ENCODE measurements around the gene CDK1. TPM values are rescaled to one million over a fixed set of nuclear protein-coding genes. Genes with fewer than 3 reads are reported as not detected.

Gene CDK1
- total and polyA plus RNA-seq, 7 experiments from 2014 or later, result 0.15 to 90.7 (median 1.1) TPM

DNA sequence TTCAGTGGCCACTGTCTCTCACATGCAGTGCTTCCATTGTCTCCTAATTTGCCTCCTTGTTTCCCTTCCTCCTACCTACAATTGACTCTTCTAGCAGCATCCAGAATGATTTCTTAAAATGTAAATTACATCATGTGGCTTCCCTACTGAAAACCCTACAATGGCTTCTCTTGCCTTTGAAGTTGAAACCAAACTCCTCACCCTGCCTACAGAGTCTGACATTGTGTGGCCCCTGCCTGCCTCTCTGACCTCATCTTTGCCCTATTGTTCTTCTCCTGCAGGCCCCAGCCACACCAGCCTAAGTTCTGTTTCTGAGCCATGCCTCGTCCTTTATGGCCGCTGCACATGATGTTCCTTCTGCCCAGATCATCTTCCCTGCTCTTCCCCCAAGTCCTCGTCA, 35.8 kb upstream of the CDK1 start:
- Mint-ChIP-seq H3K4me1 (peaks cover 0 to 13% (median 0%) of the 10 kb centered on the region in 7 donors), H3K27ac (peak overlapping the region in 1 of 9 donors; percentile 33), H3K36me3 (peaks cover 7 to 25% (median 12%) of the 10 kb centered on the region in 5 donors), H3K27me3 (peaks cover 0 to 11% (median 0%) of the 10 kb centered on the region in 5 donors), H3K4me3 (no peak overlapping the region), H3K9me3 (no peaks in the 10 kb centered on the region)
- H3K27me3 ChIP-seq (ENCODE audit: control insufficient read depth in 2 of 2, insufficient read depth in 2 of 2, low read length in 2 of 2), result no peaks in the 10 kb centered on the region
- ChIA-PET CTCF (no interaction called here), POLR2A (no interaction called here)
- no peak overlapping the region for H3K27ac ChIP-seq (ENCODE audit: low read depth, low read length)
- no peak for ATAC-seq
- no peaks in the 10 kb centered on the region for H3K4me1 ChIP-seq (ENCODE audit: control insufficient read depth in 2 of 2, insufficient read depth in 2 of 2, low read length in 2 of 2)
- no peaks in the 10 kb centered on the region for H3K36me3 ChIP-seq (ENCODE audit: control insufficient read depth in 2 of 3, insufficient read depth in 3 of 3, low read length in 3 of 3)
- H3K9me3 ChIP-seq (ENCODE audit: control insufficient read depth in 2 of 3, low read length in 3 of 3), result no peaks in the 10 kb centered on the region
- H3K4me3 ChIP-seq (ENCODE audit: low read length), result no peak overlapping the region
- intact Hi-C loops (cut with micrococcal nuclease), result no loop called here
- no peak for DNase-seq

GRCh38 chr10:60747817-60748469, 30.3 kb upstream of the CDK1 start:
- Histone ChIP-seq H3K36me3 (ENCODE audit: control insufficient read depth in 2 of 3, insufficient read depth in 3 of 3, low read length in 3 of 3) (no peaks in the 10 kb centered on the region), H3K4me3 (ENCODE audit: low read length) (no peak overlapping the region), H3K27me3 (ENCODE audit: control insufficient read depth in 2 of 2, insufficient read depth in 2 of 2, low read length in 2 of 2) (no peaks in the 10 kb centered on the region), H3K4me1 (ENCODE audit: control insufficient read depth in 2 of 2, insufficient read depth in 2 of 2, low read length in 2 of 2) (no peaks in the 10 kb centered on the region), H3K9me3 (ENCODE audit: control insufficient read depth in 2 of 3, low read length in 3 of 3) (no peaks in the 10 kb centered on the region), H3K27ac (ENCODE audit: low read depth, low read length) (no peak overlapping the region)
- no peak for DNase-seq
- no peak for ATAC-seq
- Mint-ChIP-seq H3K27ac (peak overlapping the region in 1 of 9 donors; percentile 19), H3K4me1 (peaks cover 0 to 7% (median 0%) of the 10 kb centered on the region in 7 donors), H3K36me3 (peaks cover 1 to 12% (median 4%) of the 10 kb centered on the region in 5 donors), H3K4me3 (no peak overlapping the region), H3K27me3 (peaks cover 0 to 13% (median 5%) of the 10 kb centered on the region in 5 donors), H3K9me3 (no peaks in the 10 kb centered on the region)
- CTCF ChIA-PET, result no interaction called here
- intact Hi-C loops (cut with micrococcal nuclease), result no loop called here
- POLR2A ChIA-PET, result interaction anchor here (1.3 kb wide), 1 partner anchor 14 kb away, joined by 5 read pairs; no protein-coding TSS in a partner anchor

DNA sequence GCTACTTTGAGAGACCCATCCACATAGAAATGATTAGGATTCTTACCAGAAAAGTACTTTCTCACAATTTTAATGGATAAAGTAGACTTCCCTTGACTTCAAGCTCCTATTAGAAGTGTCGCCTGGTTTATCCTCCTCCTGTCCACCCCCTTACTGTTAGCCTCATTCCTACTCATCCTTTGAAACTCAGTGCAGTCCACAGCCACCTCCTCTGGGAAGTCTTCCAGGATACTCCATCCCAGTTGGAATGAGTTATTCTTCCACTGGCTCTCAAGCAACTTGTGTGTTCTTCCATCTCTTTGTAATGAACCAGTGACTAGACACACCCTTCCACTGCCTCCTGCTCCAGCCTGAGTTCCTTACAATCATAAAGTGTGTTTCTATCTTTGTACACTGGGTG, 25.1 kb upstream of the CDK1 start:
- peaks cover 3 to 11% (median 5%) of the 10 kb centered on the region in 5 donors for H3K36me3 Mint-ChIP-seq
- peaks cover 13 to 24% (median 23%) of the 10 kb centered on the region in 5 donors for H3K27me3 Mint-ChIP-seq

GRCh38 chr10:60753817-60754216, 24.5 kb upstream of the CDK1 start:
- Histone ChIP-seq H3K4me3 (ENCODE audit: low read length) (no peak overlapping the region), H3K36me3 (ENCODE audit: control insufficient read depth in 2 of 3, insufficient read depth in 3 of 3, low read length in 3 of 3) (no peaks in the 10 kb centered on the region), H3K27me3 (ENCODE audit: control insufficient read depth in 2 of 2, insufficient read depth in 2 of 2, low read length in 2 of 2) (no peaks in the 10 kb centered on the region), H3K9me3 (ENCODE audit: control insufficient read depth in 2 of 3, low read length in 3 of 3) (no peaks in the 10 kb centered on the region), H3K4me1 (ENCODE audit: control insufficient read depth in 2 of 2, insufficient read depth in 2 of 2, low read length in 2 of 2) (no peaks in the 10 kb centered on the region), H3K27ac (ENCODE audit: low read depth, low read length) (no peak overlapping the region)
- intact Hi-C loops (cut with micrococcal nuclease), result no loop called here
- Mint-ChIP-seq H3K27me3 (peaks cover 15 to 24% (median 18%) of the 10 kb centered on the region in 5 donors), H3K4me1 (peaks cover 0 to 6% (median 0%) of the 10 kb centered on the region in 7 donors), H3K27ac (no peak overlapping the region), H3K4me3 (no peak overlapping the region), H3K9me3 (peaks cover 0 to 3% (median 0%) of the 10 kb centered on the region in 11 donors), H3K36me3 (peaks cover 3 to 10% (median 5%) of the 10 kb centered on the region in 5 donors)
- ChIA-PET CTCF (no interaction called here), POLR2A (no interaction called here)
- no peak for ATAC-seq
- DNase-seq, result no peak

More for the DNA sequence above, 25.1 kb upstream of the CDK1 start:
- Mint-ChIP-seq H3K4me1 (peaks cover 0 to 6% (median 0%) of the 10 kb centered on the region in 7 donors), H3K9me3 (peaks cover 0 to 3% (median 0%) of the 10 kb centered on the region in 11 donors), H3K4me3 (no peak overlapping the region), H3K27ac (no peak overlapping the region)
- H3K36me3 ChIP-seq (ENCODE audit: control insufficient read depth in 2 of 3, insufficient read depth in 3 of 3, low read length in 3 of 3), result no peaks in the 10 kb centered on the region
- H3K4me1 ChIP-seq (ENCODE audit: control insufficient read depth in 2 of 2, insufficient read depth in 2 of 2, low read length in 2 of 2), result no peaks in the 10 kb centered on the region
- no peaks in the 10 kb centered on the region for H3K27me3 ChIP-seq (ENCODE audit: control insufficient read depth in 2 of 2, insufficient read depth in 2 of 2, low read length in 2 of 2)
- ATAC-seq (no peak), DNase-seq (no peak)
- POLR2A ChIA-PET, result no interaction called here
- intact Hi-C loops (cut with micrococcal nuclease), result no loop called here
- no peak overlapping the region for H3K27ac ChIP-seq (ENCODE audit: low read depth, low read length)
- no peaks in the 10 kb centered on the region for H3K9me3 ChIP-seq (ENCODE audit: control insufficient read depth in 2 of 3, low read length in 3 of 3)
- CTCF ChIA-PET, result no interaction called here
- H3K4me3 ChIP-seq (ENCODE audit: low read length), result no peak overlapping the region

GRCh38 chr10:60757420-60757895, 20.8 kb upstream of the CDK1 start:
- Mint-ChIP-seq H3K27ac (peak overlapping the region in 1 of 9 donors; percentile 17), H3K36me3 (peaks cover 0 to 7% (median 5%) of the 10 kb centered on the region in 5 donors), H3K9me3 (peaks cover 0 to 3% (median 0%) of the 10 kb centered on the region in 11 donors), H3K4me3 (no peak overlapping the region), H3K27me3 (peaks cover 10 to 24% (median 18%) of the 10 kb centered on the region in 5 donors), H3K4me1 (peaks cover 0 to 6% (median 0%) of the 10 kb centered on the region in 7 donors)
- Histone ChIP-seq H3K9me3 (ENCODE audit: control insufficient read depth in 2 of 3, low read length in 3 of 3) (no peaks in the 10 kb centered on the region), H3K27me3 (ENCODE audit: control insufficient read depth in 2 of 2, insufficient read depth in 2 of 2, low read length in 2 of 2) (no peaks in the 10 kb centered on the region), H3K27ac (ENCODE audit: low read depth, low read length) (no peak overlapping the region), H3K4me3 (ENCODE audit: low read length) (no peak overlapping the region), H3K36me3 (ENCODE audit: control insufficient read depth in 2 of 3, insufficient read depth in 3 of 3, low read length in 3 of 3) (no peaks in the 10 kb centered on the region), H3K4me1 (ENCODE audit: control insufficient read depth in 2 of 2, insufficient read depth in 2 of 2, low read length in 2 of 2) (no peaks in the 10 kb centered on the region)
- no peak for DNase-seq
- ATAC-seq, result no peak
- intact Hi-C loops (cut with micrococcal nuclease), result no loop called here
- POLR2A ChIA-PET, result no interaction called here
- CTCF ChIA-PET, result no interaction called here

DNA sequence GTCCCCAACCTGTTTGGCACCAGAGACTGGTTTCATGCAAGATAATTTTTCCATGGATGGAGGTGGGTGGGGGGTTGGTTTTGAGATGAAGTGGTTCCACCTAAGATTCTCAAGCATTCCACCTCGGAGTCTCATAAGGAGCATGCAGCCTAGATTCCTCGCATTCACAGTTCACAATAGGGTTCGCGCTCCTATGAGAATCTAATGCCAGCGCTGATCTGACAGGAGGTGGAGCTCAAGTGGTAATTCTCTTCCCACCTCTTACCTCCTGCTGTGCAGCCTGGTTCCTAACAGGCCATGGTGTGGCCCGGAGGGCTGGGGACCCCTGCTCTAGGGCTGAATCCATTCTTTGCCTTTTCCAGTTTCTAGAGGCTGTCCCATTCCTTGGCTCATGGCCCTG, 19.1 kb upstream of the CDK1 start:
- DNase-seq (no peak), ATAC-seq (no peak)
- CTCF ChIA-PET, result interaction anchor here (1.2 kb wide), 1 partner anchor 8 kb away, joined by 4 read pairs; no protein-coding TSS in a partner anchor
- H3K9me3 ChIP-seq (ENCODE audit: control insufficient read depth in 2 of 3, low read length in 3 of 3), result no peaks in the 10 kb centered on the region
- H3K27me3 ChIP-seq (ENCODE audit: control insufficient read depth in 2 of 2, insufficient read depth in 2 of 2, low read length in 2 of 2), result no peaks in the 10 kb centered on the region
- H3K36me3 ChIP-seq (ENCODE audit: control insufficient read depth in 2 of 3, insufficient read depth in 3 of 3, low read length in 3 of 3), result no peaks in the 10 kb centered on the region
- Mint-ChIP-seq H3K4me1 (peaks cover 0 to 6% (median 0%) of the 10 kb centered on the region in 7 donors), H3K4me3 (no peak overlapping the region), H3K9me3 (peaks cover 0 to 3% (median 0%) of the 10 kb centered on the region in 11 donors), H3K27ac (no peak overlapping the region), H3K27me3 (peaks cover 9 to 24% (median 14%) of the 10 kb centered on the region in 5 donors), H3K36me3 (peaks cover 0 to 7% (median 5%) of the 10 kb centered on the region in 5 donors)
- H3K27ac ChIP-seq (ENCODE audit: low read depth, low read length), result no peak overlapping the region
- intact Hi-C loops (cut with micrococcal nuclease), result no loop called here
- POLR2A ChIA-PET, result interaction anchor here (0.7 kb wide), 1 partner anchor 25 kb away, joined by 3 read pairs; no protein-coding TSS in a partner anchor
- H3K4me3 ChIP-seq (ENCODE audit: low read length), result no peak overlapping the region
- H3K4me1 ChIP-seq (ENCODE audit: control insufficient read depth in 2 of 2, insufficient read depth in 2 of 2, low read length in 2 of 2), result no peaks in the 10 kb centered on the region

Data from naive thymus-derived CD4-positive, alpha-beta T cell (primary cell).